Iris pigment epithelial cell (primary cell): ENCODE measurements around the gene CLN3.
A peak's percentile ranks its signal among the peaks of the same experiment; 100 is the strongest.

Experiments used
- DNase-seq: peaks from one replicate; pipeline ENCODE4 v3.0.0-alpha.2; 2011; ENCODE audit warnings: low read depth

The CLN3 gene

DNA sequence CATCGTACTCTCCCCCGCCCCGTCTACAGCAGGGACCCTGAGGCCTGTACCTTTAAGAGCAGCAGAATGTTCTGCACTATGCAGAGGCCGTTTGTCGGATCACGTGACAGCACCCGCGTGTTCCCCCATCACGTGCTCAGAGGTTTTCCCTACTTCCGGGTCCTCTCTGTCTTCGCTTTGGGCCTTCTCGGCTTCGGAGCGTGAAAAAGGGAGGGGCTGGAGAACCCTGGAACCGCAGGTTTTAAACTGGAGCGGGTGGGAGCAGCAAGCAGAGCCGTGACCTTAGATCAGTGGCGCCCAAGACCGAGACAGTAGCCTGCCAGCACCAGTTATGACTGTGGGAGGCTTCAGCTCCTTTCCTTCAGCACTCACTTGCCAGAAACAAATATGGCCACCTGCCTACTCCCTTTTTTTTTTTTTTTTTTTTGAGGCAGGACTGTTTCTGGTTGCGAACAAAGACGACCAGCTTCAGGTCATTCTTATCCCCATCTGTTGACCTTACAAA lies at the start of gene CLN3:
TSS of gene CLN3 (minus strand) at position 105 of the 505 bp plus-strand sequence. CDS start 315 bp downstream, outside the sequence.
- DNase-seq, result peak; percentile 94

DNA sequence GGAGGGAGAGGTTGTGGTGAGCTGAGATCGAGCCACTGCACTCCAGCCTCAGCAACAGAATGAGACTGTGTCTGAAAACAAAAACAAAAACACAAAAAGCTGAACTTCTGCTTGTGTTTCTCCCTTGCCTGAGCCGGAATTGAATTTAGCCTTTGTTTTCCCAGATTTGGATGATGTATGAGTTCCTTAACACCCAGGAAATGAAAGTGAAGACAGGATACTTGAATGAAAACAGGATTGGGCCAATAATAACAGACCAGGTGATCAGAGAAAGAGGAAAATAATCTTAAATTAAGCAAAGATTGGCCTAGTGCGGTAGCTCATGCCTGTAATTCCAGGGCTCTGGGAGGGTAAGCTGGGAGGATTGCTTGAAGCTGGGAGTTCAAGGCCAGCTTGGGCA lies 48.5 kb upstream of the CLN3 start:
- DNase-seq, result no peak

DNA sequence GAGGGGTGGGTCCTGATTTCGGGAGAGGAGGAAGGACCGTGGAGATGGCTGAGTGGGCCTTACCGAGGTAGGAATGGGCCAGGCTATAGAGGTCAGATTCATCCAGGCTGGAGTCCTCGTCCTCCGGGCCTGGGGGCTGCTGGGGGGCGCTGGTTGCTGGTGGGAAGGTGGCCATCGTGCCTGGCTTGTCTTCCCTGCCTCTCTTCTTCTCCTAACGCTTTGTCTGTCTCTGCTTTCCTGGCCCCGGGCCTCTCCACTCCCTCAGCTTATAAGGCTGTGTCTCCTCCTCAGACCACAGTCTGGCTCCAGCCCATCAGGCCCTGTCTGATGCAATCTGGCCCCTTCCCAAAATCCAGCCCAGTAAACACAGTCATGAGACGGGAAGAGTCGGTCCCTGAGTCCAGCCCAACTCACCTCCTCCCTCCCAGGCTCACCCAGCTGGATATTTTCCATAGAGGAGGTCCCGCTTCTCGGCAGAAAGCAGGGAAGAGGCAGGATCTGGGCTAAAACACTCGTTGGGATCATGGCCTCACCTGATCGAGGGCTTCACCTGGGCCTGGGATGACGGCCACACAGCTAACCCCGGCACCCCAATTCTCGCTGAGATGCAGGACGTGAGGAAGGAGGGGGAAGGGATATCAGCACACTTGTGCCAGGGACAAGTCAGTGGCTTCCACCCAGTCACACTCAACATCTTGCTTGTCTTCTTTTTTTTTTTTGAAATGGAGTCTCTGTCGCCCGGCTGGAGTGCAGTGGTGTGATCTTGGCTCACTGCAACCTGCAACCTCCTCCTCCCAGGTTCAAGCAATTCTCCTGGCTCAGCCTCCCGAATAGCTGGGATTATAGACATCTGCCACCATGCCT lies 47.1 kb upstream of the CLN3 start, which contains the start of gene NUPR1:
TSS of gene NUPR1 (minus strand) at position 242 of the 864 bp plus-strand sequence. CDS start at position 175, 67 bp downstream.
- DNase-seq, result peak; percentile 95

DNA sequence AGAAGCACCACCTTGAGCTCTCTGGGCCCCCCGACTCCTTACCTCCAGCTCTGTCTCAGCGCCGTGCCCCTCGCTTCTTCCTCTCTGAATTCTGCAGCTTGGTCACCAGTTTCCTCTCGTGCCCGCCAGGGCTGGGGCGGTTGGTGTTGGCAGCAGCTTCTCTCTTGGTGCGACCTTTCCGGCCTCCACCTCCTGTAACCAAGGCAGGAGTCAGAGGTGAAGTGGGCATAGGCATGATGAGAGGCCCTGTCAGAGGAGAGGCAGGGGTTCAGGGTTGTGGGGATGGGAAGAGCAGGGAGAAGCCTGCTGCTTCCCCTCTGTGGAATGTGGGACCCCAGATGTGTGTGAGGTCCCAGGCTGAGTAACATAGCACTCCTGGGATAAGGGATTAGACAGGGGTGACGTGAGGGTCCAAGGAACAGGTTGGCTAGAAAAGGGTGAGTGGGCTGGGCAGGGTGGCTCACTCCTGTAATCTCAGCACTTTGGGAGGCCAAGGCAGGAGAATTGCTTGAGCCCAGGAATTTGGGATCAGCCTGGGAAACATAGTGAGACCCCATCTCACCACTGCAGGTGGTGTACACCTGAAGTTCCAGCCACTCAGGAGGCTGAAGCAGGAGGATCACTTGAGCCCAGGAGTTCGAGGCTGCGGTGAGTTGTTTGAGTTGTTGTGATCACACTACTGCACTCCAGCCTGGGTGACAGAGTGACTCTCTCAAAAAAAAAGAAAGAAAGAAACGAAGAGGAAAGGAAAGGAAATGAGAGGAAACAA lies 46.3 kb upstream of the CLN3 start:
- no peak for DNase-seq

DNA sequence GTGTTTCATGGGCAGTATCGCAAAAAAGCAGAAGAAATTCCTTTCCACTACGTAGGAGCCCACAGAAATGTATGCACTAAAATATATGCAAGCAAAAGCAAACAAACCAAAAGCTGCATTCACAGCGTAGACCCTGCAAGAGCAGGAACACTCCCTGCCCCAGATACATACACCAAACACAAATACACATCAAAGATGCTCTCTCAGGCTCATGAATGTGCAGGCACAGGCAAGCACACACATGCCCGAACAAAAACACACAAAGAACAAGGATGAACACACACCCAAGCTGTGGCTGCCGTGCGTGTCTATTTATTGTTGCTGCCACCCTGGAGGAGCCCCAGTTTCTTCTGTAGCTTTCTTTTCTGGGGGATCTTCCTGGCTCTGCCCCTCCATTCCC lies 45.2 kb upstream of the CLN3 start:
- no peak for DNase-seq

DNA sequence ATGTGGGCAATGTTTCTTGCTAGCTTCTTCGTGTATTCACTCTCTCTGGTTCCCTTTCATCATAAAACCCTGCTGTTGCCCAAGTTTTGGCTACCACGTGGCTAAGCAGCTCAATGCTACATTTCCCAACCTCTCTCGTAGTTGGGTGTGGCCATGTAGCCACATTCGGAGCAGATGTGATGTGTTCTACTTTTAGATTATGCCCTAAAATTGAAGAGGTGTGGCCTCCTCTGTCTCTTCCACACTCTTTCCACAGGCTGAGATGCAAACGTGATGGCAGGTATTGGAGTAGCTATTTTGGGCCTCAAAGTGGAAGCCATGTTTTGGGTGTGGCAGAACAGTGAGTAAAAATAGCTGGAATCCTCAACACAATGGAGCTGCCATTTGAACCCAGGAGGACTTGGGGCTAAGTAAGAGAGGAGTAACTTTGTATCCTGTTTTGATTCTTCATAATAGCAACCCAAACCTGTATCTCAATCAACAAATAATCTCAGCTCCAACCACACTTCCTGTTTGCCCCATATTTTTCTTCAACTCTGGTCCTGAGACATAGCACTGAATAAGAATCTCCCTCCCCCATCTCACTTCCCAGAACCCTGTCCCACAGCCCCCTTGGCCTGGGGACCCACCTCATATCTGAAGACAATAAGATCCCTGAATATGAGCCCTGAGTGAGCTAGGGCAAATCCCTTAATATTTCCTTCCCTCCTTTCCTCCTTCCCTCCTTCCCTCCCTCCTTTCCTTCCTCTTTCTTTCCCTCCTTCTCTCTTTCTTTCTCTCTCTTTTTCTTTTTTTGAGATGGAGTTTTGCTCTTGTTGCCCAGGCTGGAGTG lies 42.9 kb upstream of the CLN3 start:
- DNase-seq, result peak; percentile 31

DNA sequence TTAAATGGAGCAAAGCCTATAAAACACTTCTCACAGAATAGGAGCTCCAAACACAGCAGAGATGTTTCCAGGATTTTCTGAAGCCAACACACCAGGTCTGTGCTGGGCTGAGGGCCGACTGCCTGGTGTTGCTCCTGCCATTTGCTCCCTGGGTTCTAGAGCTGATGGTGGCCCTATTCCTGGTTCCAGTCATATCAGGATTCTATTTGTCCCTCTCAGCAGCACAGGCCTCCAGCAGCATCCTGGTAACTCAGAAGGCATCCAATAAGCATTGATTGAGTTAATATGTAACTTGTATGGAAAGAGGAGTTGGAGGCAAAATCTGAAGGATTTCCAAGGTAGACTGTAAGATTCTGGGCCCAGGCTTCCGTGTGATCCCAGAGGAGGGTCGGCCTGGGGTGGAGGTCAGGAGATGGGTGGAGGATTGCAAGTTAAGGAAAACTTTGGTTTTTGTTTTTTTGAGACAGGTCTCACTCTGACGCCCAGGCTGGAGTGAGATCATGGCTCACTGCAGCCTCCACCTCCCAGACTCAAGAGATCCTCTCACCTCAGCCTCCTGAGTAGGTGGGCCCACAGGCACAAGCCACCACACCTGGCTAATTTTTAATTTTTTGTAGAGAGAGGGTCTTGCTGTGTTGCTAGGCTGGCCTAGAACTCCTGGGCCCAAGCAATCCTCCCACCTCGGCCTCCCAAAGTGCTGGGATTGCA lies 41.2 kb upstream of the CLN3 start:
- no peak for DNase-seq

DNA sequence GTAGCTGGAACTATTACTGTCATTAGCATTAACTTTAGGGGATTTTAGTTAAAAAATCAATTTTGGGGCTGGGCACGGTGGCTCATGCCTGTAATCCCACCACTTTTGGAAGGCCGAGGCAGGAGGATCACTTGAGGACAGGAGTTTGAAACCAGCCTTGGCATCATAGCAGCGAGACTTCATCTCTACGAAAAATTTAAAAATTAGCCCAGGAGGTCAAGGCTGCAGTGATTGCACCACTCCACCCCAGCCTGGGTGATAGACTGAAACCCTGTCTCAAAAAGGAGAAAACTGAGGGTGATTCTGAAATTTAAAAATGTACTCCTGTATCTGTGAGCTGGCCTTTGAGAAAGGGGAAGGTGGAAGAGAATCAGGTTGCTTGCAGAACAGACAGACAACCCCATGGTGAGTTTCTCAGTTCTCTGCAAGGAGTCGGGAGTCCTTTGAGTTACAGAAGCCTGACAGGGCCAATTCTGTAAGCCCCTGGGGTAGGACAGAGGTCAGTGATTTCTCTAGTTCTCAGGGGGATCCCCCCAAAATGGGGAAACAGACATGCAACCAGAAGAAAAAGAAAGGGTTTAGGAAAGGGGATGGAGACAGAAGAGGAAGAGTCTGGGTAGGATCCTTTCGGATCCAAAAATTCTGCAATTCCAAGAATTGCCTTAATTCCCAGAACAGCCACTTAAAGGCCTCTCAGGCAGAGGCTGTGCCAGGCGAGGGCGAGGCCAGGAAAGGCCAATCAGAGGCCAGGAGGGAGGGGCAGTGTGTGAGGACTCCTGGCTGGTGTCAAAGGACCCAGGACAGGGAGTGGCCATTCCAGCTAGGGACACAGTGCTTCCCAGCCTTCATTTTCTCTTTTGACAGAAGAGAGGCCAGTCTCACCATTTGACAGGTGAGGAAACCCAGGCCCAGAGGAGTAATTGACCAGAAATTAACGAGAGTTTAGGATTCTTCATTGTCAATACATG lies 40.2 kb upstream of the CLN3 start:
- DNase-seq, result no peak

DNA sequence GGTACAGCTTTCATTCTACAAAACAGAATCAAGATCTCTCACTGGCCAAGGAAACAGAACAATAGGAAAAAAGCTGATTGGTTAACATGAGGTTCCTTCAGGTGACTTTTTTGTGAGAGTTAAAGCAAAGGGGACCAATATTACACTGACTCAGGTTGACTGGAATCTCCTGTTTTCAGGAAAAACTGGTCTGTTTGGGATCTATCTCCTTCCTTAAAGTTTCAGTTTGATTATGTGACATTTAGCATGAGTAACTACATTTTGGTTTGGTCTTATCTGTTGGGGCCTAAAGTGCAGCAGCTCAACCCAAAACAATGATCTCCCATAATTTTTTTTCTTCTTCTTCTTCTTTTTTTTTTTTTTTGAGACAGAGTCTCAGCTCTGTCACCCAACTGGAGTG lies 37.2 kb upstream of the CLN3 start:
- no peak for DNase-seq

DNA sequence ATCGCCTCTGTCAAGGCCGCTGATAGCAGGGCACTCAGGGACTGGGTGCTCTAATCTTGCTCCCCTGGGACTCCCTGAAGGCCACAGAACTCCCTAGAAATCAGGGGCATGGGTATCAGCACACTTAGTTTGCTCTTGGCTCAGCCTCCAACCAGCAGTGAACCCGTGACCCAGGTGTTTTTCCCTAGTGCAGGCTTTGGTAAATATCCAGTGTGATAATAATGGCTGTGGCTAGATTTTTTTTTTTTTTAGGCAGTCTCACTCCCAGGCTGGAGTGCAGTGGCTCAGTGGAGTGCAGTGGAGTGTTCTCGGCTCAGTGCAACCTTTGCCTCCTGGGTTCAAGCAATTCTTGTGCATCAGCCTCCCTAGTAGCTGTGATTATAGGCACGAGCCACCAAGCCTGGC lies 36.6 kb upstream of the CLN3 start:
- no peak for DNase-seq

DNA sequence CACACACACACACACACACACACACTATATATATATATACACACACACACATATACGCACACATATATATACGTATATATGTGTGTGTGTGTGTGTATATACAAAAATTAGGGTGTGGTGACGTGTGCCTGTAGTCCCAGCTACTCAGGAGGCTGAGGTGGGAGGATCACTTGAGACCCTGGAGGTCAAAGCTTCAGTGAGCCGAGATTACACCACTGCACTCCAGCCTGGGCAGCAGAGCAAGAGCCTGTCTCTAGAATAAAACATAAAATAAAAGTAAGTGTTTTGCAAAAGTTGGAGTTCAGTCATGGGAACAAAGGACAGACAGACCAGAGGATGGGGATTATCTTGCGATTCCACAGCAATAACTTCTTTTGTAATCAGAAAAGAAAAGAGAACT lies 36.1 kb upstream of the CLN3 start:
- no peak for DNase-seq

DNA sequence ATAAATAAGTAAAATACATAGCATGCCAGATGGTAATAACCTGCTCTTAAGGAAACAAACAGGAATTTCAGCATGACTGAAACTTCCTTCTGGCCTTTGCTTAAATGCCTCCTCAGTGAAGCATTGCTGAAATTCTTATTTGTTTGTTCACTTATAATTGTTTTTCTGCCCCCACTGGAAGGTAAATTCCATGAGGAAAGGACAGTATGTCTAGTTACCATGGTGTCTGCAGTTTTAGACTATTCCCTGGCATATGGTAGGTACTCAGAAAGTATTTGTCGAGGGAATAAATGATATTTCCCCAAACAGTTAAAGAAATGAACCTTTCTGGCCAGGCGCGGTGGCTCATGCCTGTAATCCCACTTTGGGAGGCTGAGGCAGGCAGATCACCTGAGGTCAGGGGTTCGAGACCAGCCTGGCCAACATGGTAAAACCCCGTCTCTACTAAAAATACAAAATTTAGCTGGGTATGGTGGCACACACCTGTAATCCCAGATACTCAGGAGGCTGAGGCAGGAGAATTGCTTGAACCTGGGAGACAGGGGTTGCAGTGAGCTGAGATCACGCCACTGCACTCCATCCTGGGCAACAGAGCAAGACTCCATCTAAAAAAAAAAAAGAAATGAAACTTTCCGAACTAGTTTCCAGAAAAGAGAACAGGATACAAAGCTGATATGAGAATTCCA lies 35.4 kb upstream of the CLN3 start:
- peak; percentile 28 for DNase-seq

DNA sequence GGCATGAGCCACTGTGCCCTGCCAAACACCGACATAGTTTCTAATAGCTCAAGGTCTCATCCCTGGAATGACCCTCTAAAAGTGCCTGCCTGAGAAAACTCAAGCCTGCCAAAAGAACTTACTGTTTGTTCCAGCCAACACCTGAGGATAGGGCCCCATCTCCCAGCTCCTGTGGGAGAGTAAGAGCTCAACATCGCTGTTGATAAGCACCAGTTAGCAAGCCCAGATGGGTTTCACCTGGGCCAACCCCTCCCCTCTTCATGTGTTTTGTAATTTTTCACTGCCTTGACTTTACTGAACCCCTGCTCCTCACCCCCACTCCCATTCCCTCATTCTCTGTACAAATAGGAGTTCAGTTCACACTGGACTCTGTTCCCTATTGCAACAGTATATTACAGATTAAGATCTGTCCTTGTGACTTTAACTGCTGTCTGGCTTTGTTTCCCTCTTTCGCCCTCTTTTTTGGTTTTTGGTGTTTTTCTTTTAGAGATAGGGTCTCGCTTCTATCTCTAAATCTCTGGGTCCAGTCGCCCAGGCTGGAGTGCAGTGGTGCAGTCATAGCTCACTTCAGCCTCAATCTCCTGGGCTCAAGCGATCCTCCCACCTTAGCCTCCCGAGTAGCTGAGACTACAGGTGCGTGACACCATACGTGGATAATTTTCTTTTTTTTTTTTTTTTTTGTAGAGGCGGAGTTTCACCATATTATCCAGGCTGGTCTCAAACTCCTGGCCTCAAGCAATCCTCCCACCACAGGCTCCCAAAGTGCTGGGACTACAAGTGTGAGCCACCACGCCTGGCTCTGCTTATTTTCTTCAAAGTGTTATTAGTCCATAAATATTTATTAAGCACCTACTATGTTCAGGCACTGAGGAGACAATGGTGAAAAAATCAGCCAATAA lies 34.6 kb upstream of the CLN3 start:
- no peak for DNase-seq

DNA sequence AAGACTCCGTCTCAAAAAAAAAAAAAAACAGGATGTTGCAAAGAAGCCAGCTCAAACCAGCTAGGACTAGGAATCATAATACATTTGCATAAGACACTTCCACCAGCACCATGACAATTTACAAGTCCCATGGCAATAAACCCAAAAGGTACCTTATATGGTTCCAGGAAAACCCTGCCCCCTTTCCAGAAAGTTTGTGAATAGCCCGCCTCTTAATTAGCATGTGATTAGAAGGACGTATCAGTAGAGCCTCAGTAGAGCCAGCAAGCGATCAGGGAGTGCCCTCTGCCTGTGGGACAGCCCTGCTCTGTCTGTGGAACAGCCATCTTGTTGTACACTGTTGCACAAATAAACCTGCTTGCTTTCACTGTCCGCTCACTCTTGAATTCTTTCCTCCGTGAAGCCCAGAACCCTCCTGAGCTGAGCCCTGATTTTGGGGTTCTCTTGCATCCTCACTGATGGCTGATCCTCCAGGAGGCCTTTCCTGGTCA lies 32.9 kb upstream of the CLN3 start:
- no peak for DNase-seq

DNA sequence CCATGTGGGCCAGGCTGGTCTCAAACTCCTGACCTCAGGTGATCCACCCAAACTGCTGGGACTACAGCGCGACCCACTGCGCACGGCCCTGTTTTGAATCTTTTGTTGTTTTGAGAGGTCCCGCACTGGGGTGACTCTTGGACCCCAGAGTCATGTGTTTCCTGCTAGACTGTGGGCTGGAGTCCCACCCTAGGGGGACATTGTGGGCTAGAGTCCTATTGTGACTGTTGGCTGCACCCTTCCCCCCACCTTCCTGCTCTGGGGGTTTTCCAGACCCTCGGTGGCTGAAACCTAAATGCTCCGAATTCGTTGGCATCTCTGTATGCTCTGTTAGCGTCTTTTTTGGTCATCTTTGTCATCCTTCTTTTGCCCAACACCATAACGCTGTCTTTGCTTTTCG lies 30.9 kb upstream of the CLN3 start:
- DNase-seq, result no peak

DNA sequence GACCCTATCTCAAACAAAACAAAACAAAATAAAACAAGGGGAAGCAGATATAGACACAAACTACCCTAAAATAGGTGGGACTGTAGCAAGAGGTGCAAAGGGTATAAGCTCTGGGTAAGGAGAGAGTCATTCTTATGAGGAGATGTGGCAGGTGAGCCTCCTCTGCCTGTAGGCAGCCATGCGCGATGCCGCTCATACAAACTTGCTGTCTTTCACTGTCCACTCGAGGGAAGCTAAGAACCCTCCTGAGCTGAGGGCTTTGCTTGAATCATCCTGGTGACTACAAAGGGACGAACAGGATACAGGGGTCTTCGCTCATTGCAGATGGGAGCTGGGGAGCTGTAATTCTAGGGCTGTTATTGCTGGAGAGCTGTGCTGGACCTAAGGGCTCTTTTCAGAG lies 29.6 kb upstream of the CLN3 start:
- no peak for DNase-seq

DNA sequence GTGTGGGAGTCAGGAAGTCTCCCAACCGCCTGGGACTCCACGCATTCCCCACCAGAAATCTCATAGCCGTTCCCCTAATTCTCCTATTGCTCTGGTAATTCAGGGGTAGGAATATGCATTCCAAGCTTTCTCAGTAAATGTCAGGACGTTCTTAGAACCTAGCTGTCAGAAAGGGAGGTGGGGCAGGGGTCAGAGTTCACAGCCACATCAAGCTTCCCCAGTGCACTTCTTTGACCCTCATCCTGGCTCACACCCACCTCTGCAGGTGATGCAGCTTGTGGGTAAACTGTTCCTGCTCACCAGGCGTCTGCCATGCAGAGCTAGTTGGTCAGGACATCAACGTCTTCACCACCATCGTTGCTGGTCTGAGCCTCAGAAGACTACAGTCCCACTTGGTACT lies 28.8 kb upstream of the CLN3 start:
- DNase-seq, result no peak

DNA sequence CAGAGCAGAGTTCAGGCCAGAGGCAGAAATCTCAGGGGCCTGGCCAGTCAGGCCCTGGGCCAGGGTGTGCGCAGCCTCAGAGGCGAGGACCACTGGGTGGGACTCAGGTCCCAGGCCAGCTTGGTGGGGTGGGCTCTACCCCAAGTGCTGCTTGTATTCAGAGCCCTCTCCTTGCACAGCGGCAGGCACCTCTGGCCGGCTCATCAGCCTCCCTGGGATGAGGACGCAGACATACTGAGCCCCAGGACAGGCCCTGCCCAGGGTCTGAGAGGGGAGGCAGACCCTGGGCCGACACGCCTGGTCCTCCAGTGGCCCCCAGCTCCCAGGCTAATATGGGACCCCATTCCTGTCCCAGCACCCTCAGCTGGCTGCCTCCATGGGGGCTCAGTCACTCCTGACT lies 22.4 kb upstream of the CLN3 start:
- DNase-seq, result no peak
